Activated naive CD4-positive, alpha-beta T cell treated with anti-CD3 and anti-CD28 coated beads, Interleukin-2, amount 50 U/mL, for 72 hours (primary cell): Measurements from ENCODE around the gene PTPRO. TPM values are rescaled to one million over a fixed set of nuclear protein-coding genes. Genes with fewer than 3 reads are reported as not detected.

Experiments
- ATAC-seq, 2 donors: fragments of 150-1000 bp; cut with Tn5 transposase; 2 replicates each; pipeline ENCODE4 v1.10.0; 2021; ENCODE audit warnings: mild to moderate bottlenecking in 2 of 2, moderate library complexity in 2 of 2
- DNase-seq, 2 donors: peaks; one replicate each; pipeline ENCODE4 v3.0.0; 2021 to 2022; ENCODE audit warnings: low spot score in 2 of 2
- H3K27ac Mint-ChIP-seq, 2 donors: one replicate each; pipeline ENCODE4 v1.8.0; 2022; ENCODE audit warnings: mild to moderate bottlenecking in 2 of 2, mixed read lengths in 2 of 2
- H3K36me3 Mint-ChIP-seq, 2 donors: one replicate each; pipeline ENCODE4 v1.8.0; 2022; ENCODE audit warnings: mixed read lengths in 2 of 2
- H3K9me3 Mint-ChIP-seq, 2 donors: one replicate each; pipeline ENCODE4 v1.8.0; 2022; ENCODE audit warnings: mixed read lengths in 2 of 2
- total RNA-seq, 2 donors: library from RNA; stranded (reverse); gene quantifications; one replicate each; pipeline ENCODE4 v1.2.3, GENCODE V29; 2022

PTPRO gene
- total RNA-seq, 2 donors from 2014 or later, result 0.77 to 2.4 TPM

DNA sequence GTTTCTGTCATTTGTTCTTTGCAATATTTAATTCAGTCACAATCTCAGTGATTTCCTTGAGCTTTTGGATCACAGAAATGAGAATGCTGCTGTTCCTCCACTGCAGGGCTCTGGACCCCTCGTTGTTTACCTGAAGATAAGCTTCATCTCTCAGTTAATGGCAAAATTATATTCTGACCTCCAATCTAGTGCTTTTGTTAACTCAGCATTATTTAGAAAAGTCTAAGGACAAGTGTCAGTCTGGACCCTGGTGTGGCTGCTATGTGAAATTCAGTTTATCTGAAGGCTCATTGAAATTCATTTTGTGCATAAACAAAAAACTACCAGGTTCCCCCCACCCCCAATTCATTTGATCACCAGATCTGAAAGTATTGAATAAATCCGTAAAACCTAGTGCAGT lies 84.7 kb downstream of the PTPRO start:
- Mint-ChIP-seq H3K27ac (no peak overlapping the region), H3K9me3 (peaks cover 0 to 3% of the 10 kb centered on the region in 2 donors), H3K36me3 (no peaks in the 10 kb centered on the region)
- ATAC-seq (no peak), DNase-seq (no peak)

DNA sequence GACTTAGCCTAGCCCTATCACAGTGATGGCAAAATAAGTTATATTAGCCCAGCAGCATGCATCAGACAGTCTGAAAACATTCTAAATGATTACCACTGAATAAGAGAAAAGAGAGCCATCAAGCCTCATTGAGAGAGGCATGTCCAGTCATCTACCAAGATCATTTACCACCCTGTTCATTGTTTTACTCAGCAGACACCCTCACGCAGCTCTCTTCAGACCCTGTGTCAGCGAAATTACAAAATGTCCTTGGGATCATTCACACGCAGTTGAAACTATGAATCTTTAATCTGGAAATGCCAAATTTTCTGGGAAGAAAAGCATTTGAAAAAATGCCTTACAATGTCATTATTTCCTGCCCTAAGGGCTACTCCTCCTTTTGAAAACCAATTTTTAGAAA lies 89.5 kb downstream of the PTPRO start:
- H3K36me3 Mint-ChIP-seq, result no peaks in the 10 kb centered on the region
- no peak for ATAC-seq
- H3K27ac Mint-ChIP-seq, result no peak overlapping the region

DNA sequence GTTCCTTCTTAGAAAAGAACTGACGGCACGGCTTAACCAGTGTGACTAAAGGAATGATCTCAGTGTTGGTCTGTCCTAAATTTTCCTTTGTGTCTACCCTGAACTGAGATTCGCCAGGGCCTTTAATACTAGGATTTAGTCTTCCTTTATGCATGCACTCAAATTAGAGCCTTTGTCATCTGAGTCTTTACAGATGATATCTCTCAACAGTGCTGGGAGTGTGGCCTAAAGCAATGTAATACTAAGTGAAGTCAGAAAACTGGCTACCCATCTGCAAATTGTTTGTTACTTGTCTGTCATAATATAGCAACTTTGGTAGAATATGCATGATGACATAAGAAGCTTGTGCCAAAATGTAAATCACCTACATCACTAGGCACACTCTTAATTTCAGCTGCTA lies 95.4 kb downstream of the PTPRO start:
- Mint-ChIP-seq H3K36me3 (no peaks in the 10 kb centered on the region), H3K27ac (no peak overlapping the region), H3K9me3 (no peaks in the 10 kb centered on the region)
- DNase-seq (no peak), ATAC-seq (no peak)

More for the DNA sequence above, 89.5 kb downstream of the PTPRO start:
- DNase-seq, result no peak
- no peaks in the 10 kb centered on the region for H3K9me3 Mint-ChIP-seq

- H3K36me3 Mint-ChIP-seq, result no peaks in the 10 kb centered on the region
- H3K27ac Mint-ChIP-seq, result no peak overlapping the region
- no peaks in the 10 kb centered on the region for H3K9me3 Mint-ChIP-seq
- ATAC-seq (no peak), DNase-seq (no peak)
Observed at GRCh38 chr12:15423629-15424028, 101.3 kb downstream of the PTPRO start.

DNA sequence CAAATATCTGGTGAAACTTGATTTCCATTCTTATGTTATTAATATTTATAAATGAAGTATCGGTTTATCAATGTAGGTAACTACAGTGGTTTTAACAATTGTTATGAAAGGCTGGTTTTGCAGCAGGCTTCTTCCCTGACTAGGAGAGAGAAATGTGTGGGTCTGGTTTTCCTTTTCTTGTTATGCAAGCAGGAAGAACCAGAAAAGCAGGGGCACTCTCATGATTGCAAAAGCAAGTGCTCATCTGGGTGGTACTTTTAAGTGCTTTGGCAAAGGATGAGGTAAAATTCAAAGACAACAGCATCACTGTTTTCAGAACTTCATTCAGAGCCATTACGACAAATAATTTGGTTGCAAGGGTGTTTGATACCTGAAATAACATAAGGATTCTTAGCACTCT lies 105.6 kb downstream of the PTPRO start:
- Mint-ChIP-seq H3K36me3 (no peaks in the 10 kb centered on the region), H3K27ac (no peak overlapping the region), H3K9me3 (no peaks in the 10 kb centered on the region)
- ATAC-seq (no peak), DNase-seq (no peak)

GRCh38 chr12:15428632-15429031 lies 106.3 kb downstream of the PTPRO start:
- H3K9me3 Mint-ChIP-seq, result no peaks in the 10 kb centered on the region
- ATAC-seq (no peak), DNase-seq (no peak)
- H3K27ac Mint-ChIP-seq, result no peak overlapping the region
- H3K36me3 Mint-ChIP-seq, result no peaks in the 10 kb centered on the region

DNA sequence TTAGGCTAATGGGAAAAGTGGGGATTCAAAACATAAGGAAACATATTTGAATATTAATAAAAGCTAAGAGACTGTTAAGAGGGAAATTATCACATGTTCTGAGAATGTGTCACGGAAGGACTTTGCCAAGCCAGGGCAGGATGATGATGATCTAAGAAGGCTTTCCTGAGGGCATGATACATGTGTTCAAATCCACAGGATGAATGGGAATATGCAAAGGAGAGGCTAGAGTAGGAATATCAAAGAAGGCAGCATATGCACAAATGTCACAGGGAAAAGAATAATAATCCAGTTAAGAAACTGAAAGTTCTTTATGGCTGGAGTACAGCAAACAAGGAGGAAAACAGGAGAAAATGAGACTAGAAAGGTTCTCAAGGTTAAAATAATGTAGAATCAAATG lies 107.0 kb downstream of the PTPRO start:
- Mint-ChIP-seq H3K9me3 (no peaks in the 10 kb centered on the region), H3K36me3 (no peaks in the 10 kb centered on the region), H3K27ac (no peak overlapping the region)
- no peak for ATAC-seq
- no peak for DNase-seq

DNA sequence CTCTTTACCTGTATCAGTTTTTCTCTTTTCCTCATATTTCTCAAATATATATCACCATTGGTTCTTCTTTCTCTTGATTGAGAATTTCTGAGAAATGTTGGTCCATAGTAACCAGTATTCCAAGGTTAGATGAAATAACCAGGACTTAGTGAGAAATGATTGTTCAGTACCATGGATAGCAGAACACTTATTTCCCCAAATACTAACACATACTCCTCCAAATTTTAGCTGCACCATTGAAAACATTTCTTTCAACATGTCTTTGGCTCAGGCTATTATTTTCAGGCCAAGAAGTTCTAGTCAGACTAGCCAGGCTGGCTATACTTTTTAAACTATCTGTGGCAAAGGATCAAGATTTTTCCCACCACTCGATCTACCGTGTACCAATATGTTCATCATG lies 113.3 kb downstream of the PTPRO start:
- ATAC-seq (no peak), DNase-seq (no peak)
- Mint-ChIP-seq H3K9me3 (peaks cover 0 to 8% of the 10 kb centered on the region in 2 donors), H3K27ac (no peak overlapping the region), H3K36me3 (peaks cover 0 to 5% of the 10 kb centered on the region in 2 donors)

DNA sequence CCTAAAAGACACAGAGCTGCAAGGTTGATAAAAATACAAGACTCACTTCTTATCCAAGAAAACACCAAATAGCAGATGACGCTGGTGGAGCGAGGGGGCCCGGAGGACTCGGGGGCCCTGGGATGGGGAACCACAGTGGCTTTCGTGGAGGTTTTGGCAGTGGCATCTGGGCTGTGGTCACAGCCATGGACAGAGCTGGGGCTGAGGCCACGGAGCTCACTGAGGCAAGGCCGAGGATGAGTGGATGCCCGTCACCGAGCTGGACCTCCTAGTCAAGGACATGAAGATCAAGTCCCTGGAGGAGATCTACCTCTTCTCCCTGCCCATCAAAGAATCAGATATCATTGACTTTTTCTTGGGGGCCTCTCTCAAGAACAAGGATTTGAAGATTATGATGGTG lies 117.2 kb downstream of the PTPRO start:
- peaks cover 0 to 12% of the 10 kb centered on the region in 2 donors for H3K9me3 Mint-ChIP-seq
- no peak overlapping the region for H3K27ac Mint-ChIP-seq
- H3K36me3 Mint-ChIP-seq, result peaks cover 0 to 5% of the 10 kb centered on the region in 2 donors
- no peak for DNase-seq
- ATAC-seq, result no peak

DNA sequence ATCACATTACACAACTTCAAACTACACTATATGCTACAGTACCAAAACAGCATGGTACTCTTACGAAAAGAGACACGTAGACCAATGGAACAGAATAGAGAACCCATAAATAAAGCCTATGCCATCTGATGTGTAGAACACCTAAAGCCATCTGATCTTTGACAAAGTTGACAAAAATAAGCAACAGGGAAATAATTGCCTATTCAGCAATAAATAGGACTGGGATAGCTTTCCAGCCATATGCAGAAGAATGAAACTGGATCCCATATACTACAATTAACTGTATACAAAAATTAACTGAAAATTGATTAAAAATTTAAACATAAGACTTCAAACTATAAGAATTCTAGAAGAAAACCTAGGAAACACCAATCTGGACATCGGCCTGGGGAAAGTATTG lies 120.7 kb downstream of the PTPRO start:
- Mint-ChIP-seq H3K9me3 (peaks cover 0 to 8% of the 10 kb centered on the region in 2 donors), H3K27ac (no peak overlapping the region), H3K36me3 (peaks cover 0 to under 1% of the 10 kb centered on the region in 2 donors)
- DNase-seq (no peak), ATAC-seq (no peak)

DNA sequence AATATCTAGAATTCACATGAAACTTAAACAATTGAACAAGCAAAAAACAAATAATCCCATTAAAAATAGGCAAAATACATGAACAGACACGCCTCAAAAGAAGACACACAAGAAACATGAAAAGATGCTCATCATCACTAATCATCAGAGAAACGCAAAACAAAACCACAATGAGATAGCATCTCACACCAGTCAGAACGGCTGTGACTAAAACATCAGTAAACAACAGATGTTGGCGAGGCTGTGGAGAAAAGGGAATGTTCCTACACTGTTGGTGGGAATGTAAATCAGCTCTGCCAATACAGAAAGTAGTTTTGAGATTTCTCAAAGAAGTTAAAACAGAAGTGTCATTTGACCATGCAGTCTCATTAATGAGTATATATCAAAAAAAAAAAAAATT lies 121.3 kb downstream of the PTPRO start:
- no peak for DNase-seq
- Mint-ChIP-seq H3K27ac (no peak overlapping the region), H3K9me3 (peaks cover 0 to 5% of the 10 kb centered on the region in 2 donors), H3K36me3 (no peaks in the 10 kb centered on the region)
- no peak for ATAC-seq

GRCh38 chr12:15444523-15444922 lies 122.2 kb downstream of the PTPRO start:
- no peak for ATAC-seq
- Mint-ChIP-seq H3K36me3 (no peaks in the 10 kb centered on the region), H3K9me3 (peaks cover 0 to 4% of the 10 kb centered on the region in 2 donors)

DNA sequence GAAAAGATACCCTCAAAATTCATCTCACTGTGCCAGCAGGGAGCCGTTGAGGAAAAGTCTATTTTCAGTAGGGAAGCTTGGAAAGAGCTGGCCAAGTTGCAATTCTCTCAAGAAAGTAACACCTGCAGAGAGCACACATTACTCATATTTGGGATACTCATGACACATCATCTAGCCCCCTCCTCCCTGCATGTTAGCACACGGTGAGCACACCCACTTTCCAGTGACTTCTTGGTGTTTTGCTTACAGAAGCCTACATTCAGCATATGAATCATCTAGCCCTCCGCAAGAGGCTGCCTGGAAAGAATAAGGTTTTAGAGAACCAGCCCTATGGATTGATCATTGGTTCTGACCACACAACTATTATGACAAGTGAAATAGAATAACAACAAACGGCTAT lies 124.5 kb downstream of the PTPRO start:
- H3K36me3 Mint-ChIP-seq, result no peaks in the 10 kb centered on the region
- H3K27ac Mint-ChIP-seq, result no peak overlapping the region
- peaks cover 0 to 3% of the 10 kb centered on the region in 2 donors for H3K9me3 Mint-ChIP-seq
- ATAC-seq, result peak in 1 of 2 donors; percentile 79
- no peak for DNase-seq

More at GRCh38 chr12:15444523-15444922, 122.2 kb downstream of the PTPRO start:
- no peak overlapping the region for H3K27ac Mint-ChIP-seq
- no peak for DNase-seq

GRCh38 chr12:15453613-15454012 lies 131.3 kb downstream of the PTPRO start:
- H3K9me3 Mint-ChIP-seq, result peaks cover 6 to 17% of the 10 kb centered on the region in 2 donors
- DNase-seq (no peak), ATAC-seq (peak in 1 of 2 donors; percentile 35)
- H3K36me3 Mint-ChIP-seq, result peaks cover 0 to 12% of the 10 kb centered on the region in 2 donors
- no peak overlapping the region for H3K27ac Mint-ChIP-seq

DNA sequence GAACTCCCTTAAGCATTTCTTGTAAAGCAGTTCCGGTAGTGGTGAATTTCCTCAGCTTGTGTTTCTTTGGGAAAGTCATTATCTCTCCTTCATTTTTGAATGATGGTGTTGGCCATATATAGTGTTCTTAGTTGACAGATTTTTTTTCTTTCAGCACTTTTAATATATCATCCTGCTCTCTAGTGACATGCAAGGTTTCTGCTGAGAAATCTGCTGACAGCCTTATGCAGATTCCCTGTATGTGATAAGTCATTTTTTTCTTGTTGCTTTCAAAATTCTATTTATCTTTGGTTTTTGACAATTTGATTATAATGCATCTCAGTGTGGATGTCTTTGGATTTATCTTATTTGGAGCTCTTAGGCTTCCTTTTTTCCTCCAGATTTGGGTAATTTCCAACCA lies 135.7 kb downstream of the PTPRO start:
- ATAC-seq, result no peak
- Mint-ChIP-seq H3K27ac (no peak overlapping the region), H3K9me3 (peaks cover 18 to 23% of the 10 kb centered on the region in 2 donors), H3K36me3 (peaks cover 0 to 14% of the 10 kb centered on the region in 2 donors)
- DNase-seq, result no peak

DNA sequence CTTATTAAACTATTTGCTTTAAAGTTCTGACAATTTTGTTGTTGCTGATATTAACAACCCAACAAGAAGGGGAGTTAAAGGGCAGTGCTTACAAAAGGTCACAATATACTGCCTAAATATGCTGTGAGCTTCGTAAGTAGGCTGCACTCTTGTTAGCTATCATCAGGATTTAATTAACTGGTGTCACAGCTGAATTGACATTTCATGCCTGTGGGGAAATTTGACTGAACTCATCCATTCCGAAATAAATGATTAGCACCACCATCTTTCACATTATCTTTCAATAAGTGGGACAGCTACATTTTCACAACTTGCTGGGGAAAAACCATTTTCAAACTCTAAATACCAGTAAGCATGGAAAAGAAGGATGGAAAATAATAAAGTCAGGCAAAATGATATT lies 146.6 kb downstream of the PTPRO start:
- Mint-ChIP-seq H3K9me3 (no peaks in the 10 kb centered on the region), H3K27ac (no peak overlapping the region), H3K36me3 (no peaks in the 10 kb centered on the region)
- DNase-seq, result no peak
- ATAC-seq, result no peak

GRCh38 chr12:15469356-15469755 lies 147.0 kb downstream of the PTPRO start:
- no peaks in the 10 kb centered on the region for H3K36me3 Mint-ChIP-seq
- no peak overlapping the region for H3K27ac Mint-ChIP-seq
- H3K9me3 Mint-ChIP-seq, result no peaks in the 10 kb centered on the region
- ATAC-seq, result no peak
- DNase-seq, result no peak

- Mint-ChIP-seq H3K9me3 (no peaks in the 10 kb centered on the region), H3K27ac (no peak overlapping the region), H3K36me3 (no peaks in the 10 kb centered on the region)
- no peak for ATAC-seq
- DNase-seq, result no peak
Observed at GRCh38 chr12:15472036-15472435, 149.7 kb downstream of the PTPRO start.

- no peaks in the 10 kb centered on the region for H3K36me3 Mint-ChIP-seq
- H3K9me3 Mint-ChIP-seq, result no peaks in the 10 kb centered on the region
- no peak for DNase-seq
- ATAC-seq, result no peak
- H3K27ac Mint-ChIP-seq, result no peak overlapping the region
Observed at GRCh38 chr12:15474766-15475165, 152.5 kb downstream of the PTPRO start.
